ENCODE measurements around the gene TMPRSS9.

The TMPRSS9 gene

DNA sequence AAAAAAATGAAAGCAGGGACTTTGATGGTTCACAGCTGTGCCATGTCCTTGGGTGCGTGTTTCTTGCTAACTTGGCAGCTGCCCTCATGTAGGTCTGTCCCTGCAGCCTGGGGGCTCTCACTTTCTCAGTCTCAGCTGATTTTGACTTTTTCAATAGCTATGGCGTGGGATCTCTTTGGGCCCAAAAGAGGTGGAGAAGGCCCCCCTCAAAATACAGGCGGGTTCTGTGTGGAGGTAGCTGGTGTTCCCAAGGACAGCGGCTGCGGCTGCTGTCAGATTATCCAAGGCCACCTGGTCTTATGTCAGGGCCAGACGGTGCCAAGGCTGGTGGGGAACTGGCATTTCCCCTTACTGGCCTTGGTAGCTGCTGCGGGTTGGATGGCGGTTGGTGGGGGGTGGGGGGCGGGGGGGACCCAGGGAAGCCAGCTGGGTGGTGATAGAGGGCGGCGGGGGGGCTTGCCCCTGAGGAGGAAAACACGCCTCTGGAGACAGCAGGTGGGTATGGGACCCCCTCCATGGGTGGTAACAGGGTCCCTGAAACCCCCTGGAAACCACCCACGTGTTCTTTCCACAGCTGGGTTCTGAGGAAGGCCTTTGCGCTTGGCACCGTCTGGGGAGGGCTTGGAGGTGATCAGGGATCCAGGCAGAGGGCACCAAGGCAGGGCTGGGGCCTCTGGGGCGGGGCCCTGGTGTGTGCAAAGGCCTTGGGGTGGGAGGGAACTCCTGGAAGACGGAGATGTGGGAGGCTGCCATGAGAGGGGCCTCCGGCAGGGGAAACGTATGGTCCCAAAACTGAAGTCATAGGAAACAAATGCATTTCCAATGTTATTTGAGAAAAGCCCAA is 63.2 kb downstream of the TMPRSS9 start:
- DNase-seq (ENCODE audit: low spot score): no peak

DNA sequence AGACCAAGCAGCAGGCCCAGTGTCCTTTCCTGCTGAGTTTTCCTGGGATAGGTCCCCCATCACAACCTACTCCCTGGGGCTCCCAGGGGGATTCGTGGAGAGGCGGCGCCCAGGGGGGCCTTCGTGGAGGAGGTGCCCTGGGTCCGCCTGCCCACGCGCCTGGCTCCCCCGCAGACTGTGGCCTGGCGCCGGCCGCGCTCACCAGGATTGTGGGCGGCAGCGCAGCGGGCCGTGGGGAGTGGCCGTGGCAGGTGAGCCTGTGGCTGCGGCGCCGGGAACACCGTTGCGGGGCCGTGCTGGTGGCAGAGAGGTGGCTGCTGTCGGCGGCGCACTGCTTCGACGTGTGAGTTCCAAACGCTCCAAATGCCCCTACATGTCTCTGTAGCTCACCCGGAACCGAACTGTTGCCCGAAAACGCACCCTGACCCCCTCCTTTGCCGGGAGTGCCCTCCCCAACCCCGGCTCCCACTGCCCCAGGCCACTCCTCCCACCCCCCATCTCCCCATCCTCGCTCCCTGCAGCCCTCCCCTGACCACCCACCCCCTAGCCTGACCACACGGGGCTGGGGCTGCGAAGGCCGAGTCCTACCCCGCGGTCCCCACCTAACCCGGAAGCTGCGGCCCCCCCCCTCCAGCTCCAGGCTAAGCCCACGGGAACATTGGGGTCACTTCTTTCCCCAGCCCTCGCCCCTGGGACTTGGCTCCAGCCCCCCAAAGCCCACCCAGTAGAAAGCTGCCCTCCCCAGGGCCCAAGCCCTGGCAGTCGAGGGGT is 64.0 kb downstream of the TMPRSS9 start:
- DNase-seq (ENCODE audit: low spot score): no peak

DNA sequence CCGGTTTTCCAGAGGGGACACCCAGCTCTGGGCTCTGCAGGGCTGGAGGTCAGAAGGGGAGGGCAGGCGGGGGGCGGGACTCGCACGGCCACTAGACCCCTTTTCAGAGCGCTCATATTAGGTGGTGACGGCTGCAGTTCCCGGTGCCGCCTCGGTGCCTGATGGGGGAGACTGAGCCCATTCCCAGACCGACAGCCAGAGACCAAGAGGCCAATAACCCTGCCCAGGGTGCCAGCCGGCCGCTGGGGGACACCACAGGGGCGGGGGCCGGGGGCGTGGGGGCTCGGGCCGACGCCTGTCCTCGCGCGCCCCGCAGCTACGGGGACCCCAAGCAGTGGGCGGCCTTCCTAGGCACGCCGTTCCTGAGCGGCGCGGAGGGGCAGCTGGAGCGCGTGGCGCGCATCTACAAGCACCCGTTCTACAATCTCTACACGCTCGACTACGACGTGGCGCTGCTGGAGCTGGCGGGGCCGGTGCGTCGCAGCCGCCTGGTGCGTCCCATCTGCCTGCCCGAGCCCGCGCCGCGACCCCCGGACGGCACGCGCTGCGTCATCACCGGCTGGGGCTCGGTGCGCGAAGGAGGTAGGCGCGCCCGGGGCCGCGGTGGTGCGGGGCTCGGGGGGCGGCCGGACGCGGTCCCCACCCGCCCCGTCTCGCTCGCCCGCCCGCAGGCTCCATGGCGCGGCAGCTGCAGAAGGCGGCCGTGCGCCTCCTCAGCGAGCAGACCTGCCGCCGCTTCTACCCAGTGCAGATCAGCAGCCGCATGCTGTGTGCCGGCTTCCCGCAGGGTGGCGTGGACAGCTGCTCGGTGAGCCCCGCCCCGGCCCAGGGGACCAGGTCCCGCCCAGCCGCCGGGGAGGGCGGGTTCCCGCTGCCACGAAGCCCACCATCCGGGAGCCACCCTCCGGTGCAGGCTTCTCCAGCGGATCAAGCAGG is 64.9 kb downstream of the TMPRSS9 start:
- DNase-seq (ENCODE audit: low spot score): no peak

DNA sequence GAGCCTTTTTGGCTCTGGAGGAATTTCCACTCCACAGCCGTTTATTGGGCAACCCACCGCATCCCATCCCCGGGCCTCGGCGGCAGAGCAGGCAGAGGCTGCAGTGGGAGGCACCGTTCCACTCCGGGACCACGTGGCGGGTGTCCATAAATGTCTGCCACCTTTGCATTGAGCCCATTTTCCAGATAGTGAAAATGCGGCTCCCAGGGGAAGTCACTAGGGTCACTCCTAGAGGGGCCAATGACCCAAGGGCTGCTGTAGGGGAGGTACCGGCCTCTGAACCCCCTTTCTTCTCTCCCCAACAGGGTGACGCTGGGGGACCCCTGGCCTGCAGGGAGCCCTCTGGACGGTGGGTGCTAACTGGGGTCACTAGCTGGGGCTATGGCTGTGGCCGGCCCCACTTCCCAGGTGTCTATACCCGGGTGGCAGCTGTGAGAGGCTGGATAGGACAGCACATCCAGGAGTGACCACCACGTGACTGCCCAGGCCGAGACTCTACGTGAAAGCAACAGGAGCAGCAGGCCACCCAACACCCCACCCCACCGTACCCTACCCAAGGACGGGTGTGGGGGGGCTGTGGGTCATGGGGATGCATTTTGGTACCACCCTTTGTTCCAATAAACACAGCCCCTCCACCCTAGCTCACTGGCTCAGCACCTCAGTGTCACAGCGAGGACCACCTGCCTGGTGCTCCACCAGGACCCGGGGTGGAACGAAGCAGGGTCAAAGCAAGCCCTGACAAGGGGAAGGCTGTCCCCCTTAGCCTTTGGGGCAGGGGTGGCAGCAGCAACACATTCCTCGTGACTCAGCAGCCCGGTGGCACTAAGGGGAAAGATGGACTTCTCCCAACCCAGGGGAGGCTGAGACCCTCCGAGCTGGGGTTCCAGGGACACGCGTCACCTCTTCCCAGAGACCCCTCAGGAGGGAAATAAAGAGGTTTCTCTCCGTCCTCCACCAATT is 65.8 kb downstream of the TMPRSS9 start:
- DNase-seq (ENCODE audit: low spot score): no peak

DNA sequence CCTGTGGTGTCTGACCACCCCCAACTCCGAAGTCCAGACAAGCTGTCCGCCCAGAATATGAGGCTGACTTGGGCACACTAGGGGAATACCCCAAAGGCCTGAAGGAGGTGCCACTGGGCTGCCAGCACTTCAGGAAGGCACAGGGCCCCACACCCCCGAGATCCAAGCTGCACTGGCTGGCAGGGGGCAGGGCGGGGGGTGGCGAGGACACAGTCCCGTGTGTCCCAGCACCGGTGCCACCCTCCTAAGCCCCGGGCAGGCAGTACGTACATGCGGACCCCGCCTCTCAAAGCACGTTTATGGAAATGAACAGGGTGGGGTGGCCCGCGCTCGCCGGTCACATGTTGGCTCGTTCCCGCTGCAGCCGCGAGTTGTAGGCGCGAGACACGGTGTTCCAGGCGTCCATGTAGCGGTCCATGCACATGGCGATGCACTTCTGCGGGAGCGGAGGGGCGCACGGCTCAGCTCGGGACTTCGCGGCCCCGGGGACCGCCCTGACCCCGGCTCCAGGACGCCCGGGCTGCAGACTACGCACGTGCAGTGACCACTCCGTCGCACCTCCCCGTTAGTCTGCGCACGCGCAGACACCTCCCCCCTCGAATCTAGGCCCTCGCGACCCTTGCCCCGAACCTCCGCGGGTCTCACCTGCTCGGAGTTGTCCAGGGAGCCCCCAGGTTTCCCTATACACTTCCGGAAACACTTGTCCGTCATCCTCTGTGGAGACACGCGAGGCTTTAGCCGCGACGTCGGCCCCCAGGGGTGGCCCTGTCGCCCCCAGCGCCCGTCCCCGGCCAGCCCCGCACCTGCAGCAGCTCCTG is 66.8 kb downstream of the TMPRSS9 start:
- peak; percentile 97 for DNase-seq (ENCODE audit: low spot score)

DNA sequence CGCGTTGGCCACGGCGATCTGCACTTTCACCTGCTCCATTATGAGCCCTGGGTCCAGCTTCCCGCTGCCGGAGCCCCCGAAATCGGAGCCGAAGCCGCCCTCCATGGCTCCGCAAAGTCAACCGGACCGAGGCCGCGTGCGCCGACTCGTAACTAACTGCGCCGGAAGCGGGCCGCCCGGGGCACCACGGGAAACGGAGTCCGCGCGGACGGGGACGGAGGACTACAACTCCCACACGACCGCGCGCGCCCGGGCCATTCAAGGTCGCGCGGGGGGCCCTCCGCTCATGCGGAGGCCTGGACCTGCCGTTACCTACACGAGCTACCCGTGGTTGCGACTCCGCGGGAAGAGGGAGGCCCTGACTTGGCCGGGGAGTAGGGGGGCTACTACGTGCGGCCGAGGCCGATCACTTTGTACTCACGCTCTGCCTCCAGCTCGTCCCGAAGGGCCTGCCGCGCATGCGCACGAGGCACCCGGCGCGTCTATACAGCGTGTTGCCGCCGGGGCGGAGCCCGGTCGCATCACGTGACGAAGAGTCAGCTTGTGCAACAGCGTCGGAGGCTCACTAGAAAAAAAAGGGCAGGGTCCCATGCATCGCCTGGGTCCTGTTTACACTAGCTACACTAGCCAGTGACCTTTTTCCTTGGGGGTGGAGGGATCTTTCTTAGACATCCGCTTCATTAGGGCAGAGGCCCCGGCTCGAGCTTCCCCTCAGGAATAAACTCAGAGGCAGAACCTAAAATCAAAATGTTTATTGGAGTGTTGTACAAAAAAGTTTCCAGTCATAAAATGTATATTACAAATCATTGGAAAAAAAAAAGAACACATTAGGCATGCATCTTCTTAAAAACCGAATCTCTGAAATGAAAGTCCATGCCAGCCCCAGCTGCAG is 67.6 kb downstream of the TMPRSS9 start, which contains the start of gene TIMM13:
TIMM13 (minus strand) TSS at position 158 of the 892 bp plus-strand sequence; CDS start at position 105, 53 bp downstream.
- DNase-seq (ENCODE audit: low spot score): peak; percentile 99

DNA sequence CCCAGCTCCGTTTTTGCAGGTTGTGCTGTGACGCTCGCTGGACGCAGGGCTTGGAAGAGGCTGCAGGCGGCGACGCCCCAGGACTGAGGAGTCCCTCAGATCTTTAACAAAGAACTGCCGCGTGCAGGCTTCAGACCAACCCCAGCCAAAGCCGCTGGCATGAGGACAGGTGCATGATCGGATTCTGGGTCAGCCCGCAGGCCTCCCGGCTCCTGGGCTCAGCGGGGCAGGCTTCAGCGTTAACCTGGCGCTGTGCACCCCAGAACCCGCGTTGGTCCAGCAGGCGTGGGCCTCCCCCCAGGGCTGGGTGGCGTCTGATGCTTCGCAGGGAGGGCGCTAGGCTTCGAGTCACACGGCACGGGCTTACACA is 68.2 kb downstream of the TMPRSS9 start:
- no peak for DNase-seq (ENCODE audit: low spot score)

DNA sequence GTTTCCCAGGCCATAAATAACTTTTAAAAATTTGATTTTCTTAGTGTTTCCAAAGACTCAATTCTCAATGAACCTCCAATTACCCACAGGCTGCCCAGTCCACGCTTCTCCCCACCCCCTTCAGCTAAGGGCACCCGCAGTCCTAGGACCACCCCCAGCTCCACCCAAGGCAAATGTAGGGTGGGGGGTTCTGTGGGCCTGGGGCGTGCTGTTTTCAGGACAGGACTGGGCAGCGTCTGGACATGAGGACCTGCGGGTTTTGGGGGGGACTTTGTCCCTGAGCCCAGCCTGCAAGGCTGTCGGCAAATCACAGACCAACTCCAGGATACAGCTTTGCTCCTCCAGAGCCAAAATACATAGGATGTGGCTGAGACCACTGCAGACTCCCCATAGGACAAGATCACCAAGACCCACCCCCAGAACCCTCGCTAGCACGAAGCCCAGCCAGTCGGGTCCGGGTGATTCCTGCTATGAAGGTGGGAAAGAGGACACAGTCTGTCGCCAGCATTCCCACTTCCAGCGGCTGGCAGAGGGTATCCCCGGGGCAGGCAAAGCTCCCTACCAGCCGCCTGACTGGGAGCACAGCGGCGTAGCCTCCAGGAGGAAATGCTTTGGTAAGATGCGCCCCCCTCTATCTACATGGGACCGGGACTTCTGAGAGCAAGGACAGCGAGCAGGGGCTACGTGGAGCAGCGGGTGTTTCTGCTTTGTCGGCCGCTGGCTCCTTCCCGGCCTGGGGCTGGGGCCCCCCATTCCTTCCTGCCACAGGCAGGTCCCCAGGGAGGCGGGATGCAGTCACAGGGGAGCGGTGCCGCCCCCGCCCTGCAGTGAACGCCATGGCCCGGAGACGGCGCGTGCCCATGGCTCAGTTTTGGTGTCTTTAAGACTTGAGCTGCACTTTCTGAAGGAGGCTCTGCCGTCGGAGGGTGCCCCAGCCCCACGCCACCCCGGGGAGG is 69.0 kb downstream of the TMPRSS9 start:
- DNase-seq (ENCODE audit: low spot score): no peak

DNA sequence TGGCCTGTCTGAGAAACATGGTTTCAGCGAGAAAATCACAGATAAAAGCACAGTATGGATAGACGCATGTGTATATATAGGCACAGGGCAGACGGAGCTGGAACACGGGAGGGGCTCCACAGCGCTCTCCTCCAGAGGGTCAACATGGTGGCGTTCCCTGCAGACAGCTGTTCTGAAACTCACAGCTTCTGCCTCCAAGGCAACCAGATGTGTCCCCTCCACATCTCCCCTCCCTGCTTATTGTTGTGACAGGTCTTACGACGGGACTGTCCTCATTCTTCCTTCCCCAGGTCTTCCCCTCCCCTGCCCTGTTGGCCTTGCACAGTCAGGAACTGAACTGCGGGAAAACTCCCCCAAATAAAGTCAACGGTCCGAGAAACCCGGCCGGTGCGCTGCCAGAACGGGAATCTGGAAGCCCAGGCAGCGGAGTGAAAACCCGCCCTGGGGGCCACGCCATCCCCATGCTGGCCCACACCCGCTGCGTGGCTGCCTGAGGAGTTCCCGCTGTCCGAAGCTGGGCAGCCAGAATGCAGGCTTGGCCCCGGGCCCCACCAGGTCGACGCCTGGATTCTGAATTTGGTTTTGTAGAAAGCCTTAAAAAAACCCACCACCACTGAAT is 70.0 kb downstream of the TMPRSS9 start:
- no peak for DNase-seq (ENCODE audit: low spot score)

DNA sequence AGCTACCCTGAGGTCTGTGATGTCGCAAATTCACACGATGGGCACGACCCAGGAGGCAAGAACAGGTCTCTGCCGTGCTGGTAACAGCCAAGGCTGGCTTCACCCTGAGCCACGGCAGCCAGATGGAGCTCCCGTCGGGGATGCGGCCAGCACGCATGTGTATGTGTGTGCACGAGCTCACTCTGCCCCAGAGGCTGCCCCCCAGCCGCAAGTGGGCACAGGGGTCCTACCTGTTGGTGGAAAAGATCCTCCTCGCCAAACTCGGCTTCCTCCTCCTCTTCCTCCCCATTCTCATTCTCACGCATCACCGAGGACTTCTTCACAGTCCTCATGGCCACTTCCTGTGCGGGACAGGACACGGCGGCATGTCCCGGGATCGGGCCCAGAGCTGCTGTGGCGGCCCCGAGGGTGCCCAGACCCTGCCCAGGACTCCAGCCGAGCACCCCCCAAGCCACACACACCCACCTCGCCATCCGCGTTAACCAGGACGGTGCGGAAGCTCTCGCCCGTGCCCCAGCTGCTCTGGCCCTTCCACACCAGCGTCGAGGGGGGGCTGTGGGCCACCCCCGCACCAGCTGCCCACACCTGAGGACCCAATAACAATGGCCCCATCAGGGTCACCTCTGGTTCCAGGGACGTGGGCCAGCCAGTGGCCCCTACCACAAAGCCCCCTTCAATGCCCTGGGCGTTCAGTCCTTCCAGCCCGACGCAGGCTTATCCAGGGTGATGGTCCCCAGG is 71.4 kb downstream of the TMPRSS9 start:
- no peak for DNase-seq (ENCODE audit: low spot score)

DNA sequence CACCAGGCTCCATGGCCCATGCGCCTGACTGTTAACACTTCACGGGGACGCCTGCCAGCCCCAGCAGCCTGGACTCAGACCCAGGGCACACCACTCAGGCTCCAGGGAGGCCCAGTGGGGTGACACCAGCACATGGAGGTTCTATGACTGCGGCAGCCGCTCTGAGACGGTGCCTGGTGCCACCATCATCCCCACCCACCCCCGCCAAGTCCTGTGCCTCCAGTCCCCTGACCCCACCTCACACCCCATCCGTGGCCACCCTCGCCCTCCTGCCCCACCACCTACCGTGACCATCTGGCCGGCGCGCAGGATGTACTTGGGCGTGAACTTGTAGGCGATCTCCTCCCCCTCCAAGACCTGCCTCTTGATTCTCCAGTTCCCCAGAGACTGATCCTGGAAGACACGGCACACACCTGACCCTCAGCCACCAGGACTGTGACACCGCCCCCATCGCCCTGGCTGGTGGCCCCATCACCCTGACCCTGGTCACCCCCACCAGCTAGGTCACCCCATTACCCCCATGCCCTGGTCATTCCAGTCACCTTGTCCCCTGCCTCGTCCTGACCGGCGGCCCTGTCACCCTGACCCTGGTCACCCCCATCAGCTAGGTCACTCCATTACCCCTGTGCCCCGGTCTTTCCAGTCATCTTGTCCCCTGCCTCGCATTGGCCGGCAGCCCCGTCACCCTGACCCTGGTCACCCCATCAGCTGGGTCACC is 72.2 kb downstream of the TMPRSS9 start:
- DNase-seq (ENCODE audit: low spot score): no peak

DNA sequence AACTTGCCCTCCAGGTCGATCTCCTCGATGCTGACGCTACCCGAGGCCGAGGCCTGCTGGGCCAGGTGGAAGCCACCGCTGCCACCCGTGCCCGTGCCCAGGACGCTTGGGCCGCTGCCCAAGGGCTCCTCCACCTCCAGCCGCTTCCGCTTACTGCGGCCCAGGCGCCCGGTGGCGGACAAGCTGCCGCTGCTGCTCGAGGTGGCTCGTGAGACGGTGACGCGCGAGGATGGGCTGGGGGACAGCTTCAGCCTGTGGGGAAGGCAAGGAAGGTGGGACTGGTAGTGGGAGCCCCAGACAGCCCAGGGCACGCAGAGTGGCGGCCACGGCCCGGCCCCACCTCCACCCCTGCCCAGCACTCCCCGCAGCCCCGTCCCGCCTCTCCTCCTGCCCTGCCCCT is 73.8 kb downstream of the TMPRSS9 start:
- DNase-seq (ENCODE audit: low spot score): no peak

DNA sequence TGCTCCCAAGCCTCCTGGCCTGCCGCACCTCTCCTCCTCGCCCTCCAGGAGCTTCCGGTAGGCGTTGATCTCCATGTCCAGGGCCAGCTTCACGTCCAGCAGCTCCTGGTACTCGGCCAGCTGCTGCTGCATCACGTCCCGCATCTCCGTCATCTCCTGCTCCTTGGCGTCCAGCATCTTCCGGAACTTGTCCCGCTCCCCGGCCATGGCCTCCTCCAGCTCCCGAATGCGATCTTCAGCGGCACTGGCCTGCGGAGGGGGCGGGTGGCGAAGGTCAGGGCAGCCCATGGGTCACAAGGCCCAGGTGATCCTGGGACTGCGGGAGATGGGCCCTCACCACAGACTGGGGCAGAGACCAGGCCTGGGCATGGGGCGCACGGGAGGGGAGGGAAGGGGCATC is 74.2 kb downstream of the TMPRSS9 start:
- DNase-seq (ENCODE audit: low spot score): no peak

DNA sequence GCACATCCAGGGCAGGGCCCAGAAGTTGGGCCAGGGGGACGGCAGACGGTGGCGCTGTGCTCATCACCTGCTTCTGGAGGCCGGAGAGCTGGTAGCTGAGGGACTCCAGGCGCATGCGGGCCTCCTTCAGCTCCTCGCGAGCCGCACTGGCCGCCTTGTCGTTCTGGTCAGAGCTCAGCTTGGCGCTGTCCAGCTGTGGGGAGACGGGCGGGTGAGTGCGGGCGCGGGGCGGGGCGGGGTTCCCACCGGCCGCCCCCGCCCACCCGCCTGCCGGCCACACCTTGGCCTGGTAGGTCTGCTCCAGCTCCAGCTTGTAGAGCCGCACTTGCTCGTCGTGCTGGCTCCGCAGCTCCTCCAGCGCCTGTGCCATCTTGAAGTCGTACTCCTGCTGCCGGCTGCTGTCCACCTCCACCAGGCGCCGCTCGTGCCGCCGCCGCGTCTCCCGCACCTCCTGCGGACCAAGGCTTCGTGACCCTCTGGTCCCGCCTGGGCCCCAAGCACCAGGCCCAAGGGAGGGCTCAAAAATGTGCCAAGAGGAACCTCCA is 74.7 kb downstream of the TMPRSS9 start:
- no peak for DNase-seq (ENCODE audit: low spot score)

DNA sequence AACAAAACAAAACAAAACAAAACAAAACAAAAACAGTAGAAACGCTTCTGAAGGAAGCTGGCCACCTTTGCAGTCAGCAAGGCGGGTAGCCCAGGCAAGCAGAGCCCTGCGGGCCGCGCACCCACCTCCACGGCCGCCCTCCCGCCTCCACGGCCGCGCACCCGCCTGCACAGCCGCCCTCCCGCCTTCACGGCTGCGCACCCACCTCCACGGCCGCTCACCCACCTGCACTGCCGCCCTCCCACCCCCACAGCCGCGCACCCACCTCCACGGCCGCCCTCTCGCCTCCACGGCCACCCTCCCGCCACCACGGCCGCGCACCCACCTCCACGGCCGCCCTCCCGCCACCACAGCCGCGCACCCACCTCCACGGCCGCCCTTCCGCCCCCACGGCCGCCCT is 76.3 kb downstream of the TMPRSS9 start:
- DNase-seq (ENCODE audit: low spot score): no peak

DNA sequence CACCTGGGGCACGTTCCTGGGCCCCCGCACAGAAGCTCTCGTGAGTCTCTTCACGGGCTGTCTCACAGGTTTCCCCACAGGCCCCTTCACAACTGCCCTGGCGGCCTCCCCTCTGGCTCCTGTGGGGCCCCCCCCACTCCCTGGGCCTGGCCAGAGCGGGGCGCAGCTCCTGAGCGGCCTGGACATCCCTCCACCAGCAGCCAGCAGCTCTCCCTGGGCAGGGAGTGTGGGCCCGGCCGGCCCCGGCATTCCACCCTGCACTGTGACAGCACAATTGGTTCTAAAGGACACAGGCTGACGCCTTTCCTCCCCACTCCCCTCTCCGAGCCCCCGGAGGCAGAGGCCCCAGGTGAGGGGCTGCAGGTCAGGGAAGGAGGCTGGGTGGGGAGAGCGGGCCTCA is 76.9 kb downstream of the TMPRSS9 start:
- DNase-seq (ENCODE audit: low spot score): no peak
